NCI-H1092 (cell line): ENCODE results near the gene MTMR1.

ENCODE experiments used
- DNase-seq: peaks from one replicate; lab custom pipeline; 2025; lab: John Stamatoyannopoulos, UW

Gene MTMR1

DNA sequence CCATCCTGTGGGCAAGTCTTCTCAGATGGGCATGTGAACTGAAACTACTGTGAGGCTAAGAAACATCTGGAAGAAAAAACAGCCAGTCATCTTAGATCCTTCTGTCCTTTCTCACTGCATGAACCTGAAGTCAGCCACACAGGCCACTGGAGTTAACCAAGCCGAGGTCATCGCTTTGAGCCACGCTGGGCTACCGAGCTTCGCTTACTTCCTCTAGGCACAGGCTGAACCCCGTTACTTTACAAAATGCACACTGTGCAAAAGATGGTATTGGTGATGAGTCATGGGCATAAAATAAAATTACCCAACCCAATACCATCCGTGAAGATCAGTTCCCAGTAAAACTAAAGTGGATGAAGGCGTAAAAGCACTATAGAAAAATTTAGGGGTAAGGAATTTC, 86.2 kb downstream of the MTMR1 start:
- DNase-seq: no peak

DNA sequence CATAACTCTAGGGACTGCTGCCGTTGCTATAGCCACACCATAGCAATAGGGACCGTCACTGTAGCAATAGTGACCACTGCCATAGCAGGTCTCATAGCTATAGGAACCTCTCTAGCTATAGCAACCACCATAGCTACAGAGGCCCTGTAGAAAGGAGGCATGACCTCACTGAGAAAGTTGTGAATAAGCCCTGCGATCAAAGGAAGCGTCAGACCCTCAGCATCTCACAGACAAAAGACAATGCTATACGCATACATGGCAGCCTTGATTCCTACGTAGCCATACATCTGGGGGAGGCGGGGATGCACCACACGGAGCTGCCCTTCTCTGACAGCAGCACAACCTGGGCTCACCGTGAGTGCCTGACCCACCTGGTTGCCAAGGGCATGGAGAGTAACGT, 88.5 kb downstream of the MTMR1 start:
- no peak for DNase-seq

DNA sequence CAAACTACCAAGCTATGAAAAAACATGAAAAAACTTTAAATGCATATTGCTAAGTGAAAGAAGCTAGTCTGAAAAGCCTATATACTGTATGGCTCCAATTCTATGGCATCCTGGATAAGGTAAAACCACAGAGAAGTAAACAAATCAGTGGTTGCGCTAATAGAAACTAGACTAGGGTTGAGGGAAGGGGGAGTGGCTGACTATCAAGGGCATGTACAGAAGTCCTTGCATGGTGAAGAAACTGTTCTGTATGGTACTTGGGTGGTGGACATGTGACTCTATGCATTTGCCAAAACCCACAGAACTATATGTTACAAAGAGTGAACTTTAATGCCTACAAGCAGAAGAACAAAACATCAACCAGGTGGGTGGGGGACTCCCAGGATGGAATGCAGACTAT, 96.8 kb downstream of the MTMR1 start:
- no peak for DNase-seq

DNA sequence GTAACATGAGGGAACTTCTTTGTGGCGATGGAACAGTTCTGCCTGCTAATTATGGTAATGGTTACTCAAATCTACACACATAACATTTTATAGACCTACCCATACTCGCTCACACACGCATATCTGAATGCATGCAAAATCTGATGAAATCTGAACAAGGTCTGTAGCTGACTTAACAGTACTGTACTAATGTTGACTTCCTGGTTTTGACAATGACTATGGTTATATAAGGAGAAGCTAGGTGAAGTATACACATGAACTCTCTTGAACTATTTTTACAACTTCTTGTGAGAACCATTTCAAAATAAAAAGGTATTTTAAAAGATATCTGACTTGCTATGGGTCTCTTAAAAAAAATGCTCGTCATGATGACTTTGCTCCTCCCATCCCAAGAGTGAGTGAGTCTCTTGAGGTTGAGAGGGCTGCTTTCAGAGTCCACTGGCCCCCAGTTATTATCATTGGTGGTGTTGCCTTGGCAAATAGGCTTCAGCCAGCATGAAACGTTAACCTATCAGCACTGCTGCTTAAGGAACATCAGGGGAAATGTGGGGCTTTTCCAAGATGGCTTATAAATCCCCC, 99.8 kb downstream of the MTMR1 start:
- no peak for DNase-seq

DNA sequence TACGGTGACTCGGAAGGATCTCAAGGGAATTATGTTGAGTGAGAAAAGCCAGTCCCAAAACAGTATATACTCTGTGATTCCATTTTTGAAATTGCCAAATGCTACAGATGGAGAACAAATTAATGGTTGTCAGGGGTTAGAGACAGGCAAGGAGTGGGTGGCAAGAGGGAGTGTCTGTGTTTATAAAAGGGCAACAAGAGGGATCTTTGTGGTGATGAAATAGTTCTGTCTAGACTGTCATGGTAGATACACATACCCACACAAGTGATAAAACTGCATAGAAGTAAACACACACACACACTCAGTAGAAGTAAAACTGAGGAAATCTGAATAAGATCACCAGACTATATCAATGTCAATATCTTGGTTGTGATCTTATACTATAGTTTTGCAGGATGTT, 112.5 kb downstream of the MTMR1 start:
- no peak for DNase-seq

DNA sequence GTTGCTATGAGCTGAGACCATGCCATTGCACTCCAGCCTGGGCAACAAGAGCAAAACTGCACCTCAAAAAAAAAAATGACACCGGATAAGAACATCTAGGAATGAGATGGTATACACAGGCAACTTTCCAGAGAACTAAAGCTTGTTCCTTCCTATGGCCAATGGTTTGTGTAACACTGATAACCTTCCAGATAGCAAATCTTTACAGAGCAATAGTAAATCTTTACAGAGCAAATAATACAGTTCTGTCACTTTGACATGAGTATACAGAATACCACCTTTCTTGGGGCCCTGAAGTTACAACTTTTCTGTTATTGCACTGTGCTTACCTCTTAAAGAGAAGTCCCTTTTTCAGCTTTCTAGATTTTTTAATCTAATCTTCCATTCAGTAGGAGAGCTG, 113.6 kb downstream of the MTMR1 start:
- no peak for DNase-seq

DNA sequence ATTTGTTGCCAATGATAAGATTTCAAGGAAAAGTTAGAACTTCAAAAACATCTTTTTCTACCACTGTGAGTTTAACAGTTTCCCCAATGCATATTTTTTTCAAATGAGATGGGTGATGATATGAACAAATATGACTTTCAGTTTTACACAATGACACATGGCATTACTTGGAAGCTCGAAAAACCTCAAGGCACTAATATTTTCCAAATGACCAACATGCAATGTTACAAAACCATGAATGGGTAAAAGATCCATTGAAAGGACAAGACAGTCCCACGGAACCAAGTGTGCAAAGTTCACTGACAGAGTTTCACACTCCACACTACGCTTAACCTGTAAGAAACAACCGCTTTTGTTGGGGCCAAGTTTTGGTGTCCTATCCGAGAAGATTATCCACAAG, 120.7 kb downstream of the MTMR1 start:
- DNase-seq: no peak
